Loucy (cell line): ENCODE results near the gene ACVR1.

ENCODE experiments used
- H2AFZ ChIP-seq: fragments of 200-600 bp; sonication (generic); 2 replicates; pipeline ENCODE4 v1.6.0; 2016; ENCODE audit warnings: antibody characterized with exemption, mild to moderate bottlenecking, low read length, moderate library complexity
- H3F3A ChIP-seq: fragments of 200-600 bp; 2 replicates; pipeline ENCODE4 v1.6.0; 2016; ENCODE audit warnings: antibody characterized with exemption, low read depth, mild to moderate bottlenecking
- H3K27me3 ChIP-seq: fragments of 200-600 bp; sonication (generic); 2 replicates; pipeline ENCODE4 v1.6.1; 2014; ENCODE audit warnings: low read length, mild to moderate bottlenecking; ENCODE audit not compliant: insufficient read depth, poor library complexity, severe bottlenecking
- H3K36me3 ChIP-seq: fragments of 200-600 bp; sonication (generic); 2 replicates; pipeline ENCODE4 v1.6.1; 2016; ENCODE audit warnings: low read length; ENCODE audit not compliant: insufficient read depth
- H3K4me1 ChIP-seq: fragments of 200-600 bp; sonication (generic); 2 replicates; pipeline ENCODE4 v1.5.1; 2014; ENCODE audit warnings: low read length, mild to moderate bottlenecking; ENCODE audit not compliant: insufficient read depth, poor library complexity, severe bottlenecking
- H3K4me2 ChIP-seq: fragments of 200-600 bp; sonication (generic); 2 replicates; pipeline ENCODE4 v1.6.0; 2014; ENCODE audit warnings: antibody characterized with exemption, low read length, low read depth, mild to moderate bottlenecking; ENCODE audit not compliant: poor library complexity, severe bottlenecking
- H3K4me3 ChIP-seq: fragments of 200-600 bp; sonication (generic); 2 replicates; pipeline ENCODE4 v1.5.1; 2014; ENCODE audit warnings: low read length, mild to moderate bottlenecking, mixed read lengths; ENCODE audit not compliant: poor library complexity, severe bottlenecking
- H3K79me2 ChIP-seq: fragments of 200-600 bp; sonication (generic); 2 replicates; pipeline ENCODE4 v1.6.1; 2014; ENCODE audit warnings: low read length; ENCODE audit not compliant: insufficient read depth
- H3K9ac ChIP-seq: fragments of 200-600 bp; sonication (generic); 2 replicates; pipeline ENCODE4 v1.6.0; 2014; ENCODE audit warnings: mild to moderate bottlenecking, low read depth, low read length, moderate library complexity; ENCODE audit not compliant: poor library complexity, severe bottlenecking
- H3K9me2 ChIP-seq: fragments of 200-600 bp; sonication (generic); replicated peaks from 2 replicates; pipeline ENCODE4 v1.6.1; 2016; ENCODE audit warnings: low read depth, low read length, mixed read lengths
- H3K9me3 ChIP-seq: fragments of 200-600 bp; sonication (generic); 2 replicates; pipeline ENCODE4 v1.6.1; 2014; ENCODE audit warnings: mild to moderate bottlenecking, antibody characterized with exemption, low read length, low read depth; ENCODE audit not compliant: insufficient read depth
- H4K20me1 ChIP-seq: fragments of 200-600 bp; sonication (generic); 2 replicates; pipeline ENCODE4 v1.6.0; 2014; ENCODE audit warnings: antibody characterized with exemption, low read length, mild to moderate bottlenecking; ENCODE audit not compliant: insufficient read depth, poor library complexity, severe bottlenecking
- CTCF ChIP-seq: fragments of 200-600 bp; sonication (generic); conservative IDR thresholded peaks from 2 replicates; pipeline ENCODE4 v1.5.1; 2014; ENCODE audit warnings: mild to moderate bottlenecking, antibody characterized with exemption, low read length
- EZH2phosphoT487 ChIP-seq: fragments of 200-600 bp; IDR thresholded peaks from 2 replicates; pipeline ENCODE4 v1.6.1; 2018; ENCODE audit warnings: antibody characterized with exemption, mild to moderate bottlenecking, moderate library complexity, borderline replicate concordance

ACVR1 gene

GRCh38 chr2:157760949-157761348 lies 115.2 kb downstream of the ACVR1 start:
- Histone ChIP-seq H3K27me3 (no peaks in the 10 kb centered on the region), H3K9me3 (peaks cover 6% of the 10 kb centered on the region; the same call in 1 of the 2 replicates)

GRCh38 chr2:157759855-157760254 lies 116.3 kb downstream of the ACVR1 start:
- Histone ChIP-seq H3K4me1 (no peaks in the 10 kb centered on the region), H3K36me3 (no peaks in the 10 kb centered on the region), H3K27me3 (no peaks in the 10 kb centered on the region), H3K9me3 (peaks cover 6% of the 10 kb centered on the region; the same call in 1 of the 2 replicates), H3K4me3 (no peak overlapping the region), H4K20me1 (no peaks in the 10 kb centered on the region), H3K4me2 (no peak overlapping the region), H2AFZ (no peak overlapping the region), H3K9me2 (no peaks in the 10 kb centered on the region), H3K79me2 (no peaks in the 10 kb centered on the region), H3F3A (no peaks in the 10 kb centered on the region), H3K9ac (no peak overlapping the region)
- TF ChIP-seq CTCF (no peak), EZH2phosphoT487 (no peak)

More at GRCh38 chr2:157760949-157761348, 115.2 kb downstream of the ACVR1 start:
- H3K79me2 ChIP-seq, result no peaks in the 10 kb centered on the region
- H3K9me2 ChIP-seq, result no peaks in the 10 kb centered on the region
- H2AFZ ChIP-seq, result no peak overlapping the region
- H4K20me1 ChIP-seq, result no peaks in the 10 kb centered on the region
- H3F3A ChIP-seq, result no peaks in the 10 kb centered on the region
- H3K36me3 ChIP-seq, result peaks cover 8% of the 10 kb centered on the region; the same call in 1 of the 2 replicates
- no peak overlapping the region for H3K4me3 ChIP-seq
- TF ChIP-seq EZH2phosphoT487 (no peak), CTCF (peak; percentile 56)
- H3K9ac ChIP-seq, result no peak overlapping the region
- no peak overlapping the region for H3K4me2 ChIP-seq
- H3K4me1 ChIP-seq, result no peaks in the 10 kb centered on the region

DNA sequence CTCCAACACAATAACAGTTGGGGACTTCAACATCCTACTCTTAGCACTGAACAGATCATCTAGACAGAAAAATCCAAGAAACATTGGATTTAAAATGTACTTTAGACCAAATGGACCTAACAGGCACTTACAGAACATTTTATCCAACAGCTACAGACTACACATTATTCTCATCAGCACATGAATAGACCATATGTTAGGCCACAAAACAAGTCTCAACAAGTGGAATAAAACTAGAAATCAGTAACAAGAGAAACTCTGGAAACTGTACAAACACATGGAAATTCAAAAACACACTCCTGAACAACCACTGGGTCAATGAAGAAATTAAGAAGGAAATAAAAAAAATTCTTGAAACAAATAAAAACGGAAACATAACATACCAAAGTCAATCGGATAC lies 117.5 kb downstream of the ACVR1 start:
- Histone ChIP-seq H3K36me3 (no peaks in the 10 kb centered on the region), H3K4me2 (no peak overlapping the region), H3K9me2 (no peaks in the 10 kb centered on the region), H3K4me3 (no peak overlapping the region), H3K9me3 (peaks cover 6% of the 10 kb centered on the region; the same call in 1 of the 2 replicates), H3K79me2 (no peaks in the 10 kb centered on the region), H2AFZ (no peak overlapping the region), H4K20me1 (no peaks in the 10 kb centered on the region), H3K4me1 (no peaks in the 10 kb centered on the region), H3K27me3 (no peaks in the 10 kb centered on the region), H3K9ac (no peak overlapping the region), H3F3A (no peaks in the 10 kb centered on the region)
- TF ChIP-seq CTCF (no peak), EZH2phosphoT487 (no peak)
